AG04450 (cell line): ENCODE measurements around the gene AANAT. TPM values are rescaled to one million over a fixed set of nuclear protein-coding genes. Genes with fewer than 3 reads are reported as not detected.

ENCODE experiments used
- CTCF ChIA-PET: fragments of 300-600, 350-600 bp; formaldehyde crosslinking; extraction: SDS; loops from one replicate; lab custom pipeline; 2022; ENCODE audit warnings: antibody characterized with exemption, inconsistent platforms; lab: Charles Lee
- POLR2A ChIA-PET: fragments of 350-600 bp; formaldehyde crosslinking; extraction: SDS; loops from one replicate; lab custom pipeline; 2021; ENCODE audit warnings: antibody characterized with exemption, inconsistent platforms; lab: Yijun Ruan, JAX
- DNase-seq: peaks from one replicate; pipeline ENCODE4 v3.0.0-alpha.2; 2011; ENCODE audit warnings: low read depth, low spot score
- H3K27ac ChIP-seq: one replicate; pipeline ENCODE4 v1.5.1; 2012; ENCODE audit warnings: low read depth, low read length, control low read depth
- H3K27me3 ChIP-seq: one replicate; pipeline ENCODE4 v1.6.0; 2012; ENCODE audit warnings: low read length; ENCODE audit not compliant: control insufficient read depth, insufficient read depth
- H3K4me3 ChIP-seq: 2 replicates; pipeline ENCODE4 v1.5.1; 2011; ENCODE audit warnings: mild to moderate bottlenecking, low read depth, low read length, control low read depth
- H3K9me3 ChIP-seq: 2 replicates; pipeline ENCODE4 v1.5.1; 2012; ENCODE audit warnings: low read length; ENCODE audit not compliant: control insufficient read depth, insufficient read depth
- CTCF ChIP-seq: IDR thresholded peaks from 2 replicates; pipeline ENCODE4 v1.5.1; 2011; ENCODE audit warnings: low read depth, low read length, control low read depth, inconsistent platforms
- polyA plus RNA-seq: library from polyadenylated mRNA; depleted of rRNA; stranded (reverse); fragments of >200 nt; gene quantifications from 2 replicates; pipeline ENCODE4 v1.2.3, GENCODE V29; 2011

The AANAT gene
- polyA plus RNA-seq, 1 experiment = not detected

GRCh38 chr17:76458580-76459490 is 8.6 kb upstream of the AANAT start:
- CTCF ChIA-PET = interaction anchor here (0.5 to 4.3 kb wide), 33 partner anchors 9 to 344 kb away, joined by 3 to 78 read pairs (median 6); partner anchors contain the start of genes AANAT and RHBDF2
- peak; percentile 82 for TF ChIP-seq CTCF
- Histone ChIP-seq H3K4me3 (no peak overlapping the region), H3K27ac (no peak overlapping the region), H3K9me3 (no peaks in the 10 kb centered on the region), H3K27me3 (no peaks in the 10 kb centered on the region)
- POLR2A ChIA-PET = interaction anchor here (0.6 kb wide), 1 partner anchor 34 kb away, joined by 3 read pairs; no protein-coding TSS in a partner anchor
- DNase-seq = no peak

GRCh38 chr17:76459674-76460073 is 7.7 kb upstream of the AANAT start:
- no peak overlapping the region for H3K27ac ChIP-seq
- H3K4me3 ChIP-seq = no peak overlapping the region
- no peak for TF ChIP-seq CTCF
- ChIA-PET CTCF (interaction anchor here (0.5 to 4.3 kb wide), 17 partner anchors 8 to 222 kb away, joined by 3 to 78 read pairs (median 10); partner anchors contain the start of genes AANAT and RHBDF2), POLR2A (no interaction called here)
- H3K27me3 ChIP-seq = no peaks in the 10 kb centered on the region
- DNase-seq = no peak
- H3K9me3 ChIP-seq = no peaks in the 10 kb centered on the region

- CTCF ChIA-PET = interaction anchor here (1.3 to 6.9 kb wide), 4 partner anchors 8 to 162 kb away, joined by 5 to 121 read pairs (median 8); partner anchors contain the start of gene UBE2O
- Histone ChIP-seq H3K27ac (no peak overlapping the region), H3K4me3 (no peak overlapping the region), H3K27me3 (no peaks in the 10 kb centered on the region), H3K9me3 (no peaks in the 10 kb centered on the region)
- no peak for DNase-seq
- TF ChIP-seq CTCF = no peak
- POLR2A ChIA-PET = interaction anchor here (1.1 kb wide), 1 partner anchor 31 kb away, joined by 4 read pairs; no protein-coding TSS in a partner anchor
Measured at GRCh38 chr17:76461765-76462555, 5.4 kb upstream of the AANAT start.

GRCh38 chr17:76462556-76463290 is 4.7 kb upstream of the AANAT start:
- no peaks in the 10 kb centered on the region for H3K9me3 ChIP-seq
- no peaks in the 10 kb centered on the region for H3K27me3 ChIP-seq
- DNase-seq = no peak
- ChIA-PET CTCF (interaction anchor here (1.3 to 6.9 kb wide), 4 partner anchors 9 to 161 kb away, joined by 5 to 121 read pairs (median 8); partner anchors contain the start of gene UBE2O), POLR2A (interaction anchor here (0.7 to 1.1 kb wide), 2 partner anchors 31 to 45 kb away, joined by 4 to 6 read pairs; no protein-coding TSS in a partner anchor)
- no peak overlapping the region for H3K27ac ChIP-seq
- TF ChIP-seq CTCF = no peak
- H3K4me3 ChIP-seq = no peak overlapping the region
